IPS-NIHi7 (cell line): ENCODE measurements around the gene DEFB108B.
"Not testable (repeated sequence)": the region's sequence is repeated elsewhere in the genome, so short reads cannot be mapped to it uniquely, and the experiment has no call there.

Experiments used
- DNase-seq: peaks from one replicate; pipeline ENCODE4 v3.0.0; 2012; ENCODE audit warnings: mixed read lengths; ENCODE audit errors: extremely low spot score

The DEFB108B gene

GRCh38 chr11:71832811-71833210, at the start of gene DEFB108B:
DEFB108B (plus strand) TSS chr11:71833200; CDS start chr11:71833200, 0 bp downstream.
- DNase-seq: not testable (repeated sequence)

- DNase-seq: peak; percentile 77
Observed at GRCh38 chr11:71786114-71786847, 46.7 kb upstream of the DEFB108B start.

GRCh38 chr11:71786848-71787097, 46.2 kb upstream of the DEFB108B start:
- DNase-seq: peak; percentile 71

GRCh38 chr11:71787098-71787823, 45.7 kb upstream of the DEFB108B start:
- peak; percentile 77 for DNase-seq

- DNase-seq: not testable (repeated sequence)
Observed at GRCh38 chr11:71787824-71788454, 45.1 kb upstream of the DEFB108B start.

GRCh38 chr11:71789444-71790196, 43.4 kb upstream of the DEFB108B start:
- DNase-seq: not testable (repeated sequence)

GRCh38 chr11:71791111-71791510, 41.9 kb upstream of the DEFB108B start:
- not testable (repeated sequence) for DNase-seq

GRCh38 chr11:71792621-71793235, 40.3 kb upstream of the DEFB108B start:
- peak; percentile 10 for DNase-seq

- not testable (repeated sequence) for DNase-seq
Observed at GRCh38 chr11:71794386-71795040, 38.5 kb upstream of the DEFB108B start.

- DNase-seq: not testable (repeated sequence)
Observed at GRCh38 chr11:71795236-71795635, 37.8 kb upstream of the DEFB108B start.

GRCh38 chr11:71796016-71796415, 37.0 kb upstream of the DEFB108B start:
- not testable (repeated sequence) for DNase-seq

- DNase-seq: not testable (repeated sequence)
Observed at GRCh38 chr11:71796781-71797180, 36.2 kb upstream of the DEFB108B start.

- not testable (repeated sequence) for DNase-seq
Observed at GRCh38 chr11:71799556-71800128, 33.4 kb upstream of the DEFB108B start.

- peak; percentile 69 for DNase-seq
Observed at GRCh38 chr11:71800335-71800953, 32.6 kb upstream of the DEFB108B start.

- DNase-seq: not testable (repeated sequence)
Observed at GRCh38 chr11:71801026-71801425, 32.0 kb upstream of the DEFB108B start.

GRCh38 chr11:71802874-71803273, 30.1 kb upstream of the DEFB108B start:
- DNase-seq: not testable (repeated sequence)

GRCh38 chr11:71804158-71804947, 28.6 kb upstream of the DEFB108B start:
- peak; percentile 16 for DNase-seq

- DNase-seq: not testable (repeated sequence)
Observed at GRCh38 chr11:71812529-71812928, 20.5 kb upstream of the DEFB108B start.
